HT-29 (cell line): ENCODE measurements around the gene SULT4A1. TPM values are rescaled to one million over a fixed set of nuclear protein-coding genes. Genes with fewer than 3 reads are reported as not detected.

ENCODE experiments used
- DNase-seq: peaks from one replicate; pipeline ENCODE4 v3.0.0-alpha.2; 2015; ENCODE audit warnings: low spot score
- total RNA-seq: library from RNA; depleted of rRNA; stranded (reverse); fragments of >200 nt; shearing (Covaris generic); gene quantifications from 2 replicates; pipeline ENCODE4 v1.2.3, GENCODE V29; 2014

Gene SULT4A1
- total RNA-seq, 1 experiment from 2014 or later = not detected

DNA sequence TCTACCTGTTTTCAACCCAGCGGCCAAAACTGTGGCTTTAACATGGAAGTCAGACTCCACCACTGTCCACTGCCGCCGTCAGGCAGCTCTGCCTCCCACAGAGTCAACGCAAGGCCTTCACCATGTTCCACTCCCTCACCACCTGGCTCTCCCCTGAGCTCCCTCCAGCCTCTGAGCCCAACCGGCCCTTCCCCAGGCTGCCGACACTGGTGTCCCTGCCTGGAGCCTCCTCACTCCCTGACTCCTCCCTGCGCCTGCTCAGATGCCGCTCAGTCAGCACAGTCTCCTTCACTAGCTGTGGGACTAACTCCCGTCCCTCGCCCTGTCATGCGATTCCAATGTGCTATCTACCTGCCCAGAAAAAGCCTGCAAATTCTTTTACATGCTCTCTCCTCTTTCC lies 16.3 kb downstream of the SULT4A1 start:
- DNase-seq = no peak

- DNase-seq = no peak
Observed at GRCh38 chr22:43844560-43845545, 17.5 kb downstream of the SULT4A1 start.

DNA sequence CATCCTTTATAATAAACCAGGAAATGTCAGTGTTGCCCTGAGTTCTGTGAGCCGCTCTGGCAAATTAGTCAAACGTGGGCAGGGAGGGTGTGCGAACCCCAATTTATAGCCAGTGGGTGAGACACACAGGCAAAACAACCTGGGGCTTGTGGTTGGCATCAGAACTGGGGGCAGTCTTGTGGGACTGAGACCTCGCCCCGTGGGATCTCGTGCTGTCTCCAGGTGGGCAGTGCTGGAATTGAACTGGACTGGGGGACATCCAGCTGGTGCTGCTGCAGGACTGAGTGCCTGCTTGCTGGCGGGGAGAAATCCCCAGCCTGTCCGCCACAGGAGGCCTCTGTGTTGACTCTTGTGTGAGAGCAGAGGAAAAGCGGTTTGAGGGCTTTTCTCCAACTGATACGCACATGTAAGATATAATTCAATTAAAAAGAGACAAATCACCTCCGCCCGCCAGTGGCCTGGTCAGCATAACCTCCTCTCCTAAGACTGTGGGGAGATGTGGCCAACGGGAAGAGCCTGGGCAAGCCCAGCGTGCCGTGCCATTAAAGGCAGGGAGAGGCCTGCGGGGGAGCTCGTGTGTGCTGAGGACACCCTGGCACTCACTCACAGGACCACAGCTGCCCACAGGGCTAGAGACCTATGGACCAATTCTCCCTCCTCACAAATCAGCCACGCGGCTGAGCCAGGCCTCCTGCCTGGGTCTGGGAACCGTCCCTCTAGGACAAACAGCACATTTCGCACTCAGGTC lies 18.4 kb downstream of the SULT4A1 start:
- DNase-seq = no peak

DNA sequence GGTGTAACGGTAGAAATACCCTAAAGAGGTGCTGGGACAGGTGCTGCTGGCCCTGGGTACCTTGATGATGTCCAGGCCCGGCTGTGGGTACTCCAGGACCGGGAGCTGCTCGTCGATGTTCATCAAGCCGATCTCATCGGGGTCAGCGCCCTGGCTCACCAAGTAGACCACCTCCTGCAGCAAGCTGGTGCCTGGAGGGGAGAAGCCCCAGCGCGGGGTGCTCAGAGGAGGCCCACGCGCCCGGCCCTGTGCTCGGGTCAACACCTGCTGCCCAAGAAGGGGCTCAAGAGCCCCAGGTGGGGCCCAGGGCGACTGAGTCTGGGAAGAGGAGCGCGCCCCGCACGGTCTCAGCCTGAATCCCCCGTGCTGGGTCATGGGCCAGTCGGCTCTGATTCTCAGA lies 20.6 kb downstream of the SULT4A1 start:
- no peak for DNase-seq

DNA sequence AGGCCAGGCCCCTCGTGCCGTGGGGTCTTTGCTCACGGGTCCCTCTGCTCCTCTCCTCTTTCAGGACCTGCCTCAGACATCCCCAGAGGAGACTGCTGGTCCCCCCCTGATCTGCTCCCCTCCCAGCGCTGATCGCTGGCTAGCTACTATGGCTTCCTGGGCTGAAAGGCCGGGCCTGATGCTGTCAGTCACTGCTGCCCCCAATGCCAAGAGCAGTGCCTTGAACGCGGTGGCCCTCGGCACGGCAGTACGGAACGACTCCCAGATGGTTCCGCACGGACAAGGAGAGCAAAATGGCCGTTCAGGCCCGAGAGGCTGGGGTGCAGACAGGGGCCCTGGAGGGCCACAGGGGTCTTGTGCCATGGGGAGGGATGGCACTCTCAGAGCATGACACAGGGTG lies 21.5 kb downstream of the SULT4A1 start:
- no peak for DNase-seq

DNA sequence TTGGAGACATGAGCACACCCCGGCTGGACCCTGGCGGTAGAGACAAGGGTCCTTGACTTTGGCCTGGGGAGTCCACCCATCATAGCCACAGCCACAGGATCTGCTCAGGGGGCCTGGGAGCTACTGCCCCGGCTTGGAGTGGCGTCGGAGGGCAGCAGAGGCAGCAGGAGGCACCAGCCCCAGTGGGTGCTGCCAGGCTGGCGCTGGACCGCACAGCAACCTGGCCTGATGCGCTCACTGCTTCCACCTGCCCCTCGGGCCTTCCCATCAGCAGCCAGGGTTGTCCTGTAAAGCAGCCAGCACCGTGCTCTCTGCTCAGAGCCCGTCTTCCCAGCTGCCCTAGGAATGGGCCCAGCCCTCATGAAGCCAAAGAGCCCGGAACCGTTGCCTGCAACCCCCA lies 21.9 kb downstream of the SULT4A1 start:
- no peak for DNase-seq

DNA sequence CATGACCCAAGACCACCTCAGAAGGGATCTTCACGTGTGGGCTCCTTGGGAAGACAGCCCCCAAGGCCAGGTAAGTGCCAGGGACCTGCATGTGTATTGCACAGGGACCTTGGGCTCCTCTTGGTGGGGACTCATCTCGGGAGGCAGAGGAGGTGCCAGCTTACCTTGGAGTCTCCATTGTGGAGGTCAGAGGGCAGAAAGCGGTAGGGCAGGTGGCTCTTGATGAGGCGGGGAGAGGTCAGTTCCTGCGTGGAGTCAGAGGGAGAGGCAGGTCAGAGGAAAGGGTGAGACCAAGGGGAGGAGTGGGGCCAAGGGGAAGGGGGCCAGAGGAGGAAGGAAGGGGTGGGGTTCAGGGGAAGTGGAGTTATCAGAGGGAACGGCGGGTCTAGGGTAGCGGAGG lies 22.5 kb downstream of the SULT4A1 start:
- no peak for DNase-seq

DNA sequence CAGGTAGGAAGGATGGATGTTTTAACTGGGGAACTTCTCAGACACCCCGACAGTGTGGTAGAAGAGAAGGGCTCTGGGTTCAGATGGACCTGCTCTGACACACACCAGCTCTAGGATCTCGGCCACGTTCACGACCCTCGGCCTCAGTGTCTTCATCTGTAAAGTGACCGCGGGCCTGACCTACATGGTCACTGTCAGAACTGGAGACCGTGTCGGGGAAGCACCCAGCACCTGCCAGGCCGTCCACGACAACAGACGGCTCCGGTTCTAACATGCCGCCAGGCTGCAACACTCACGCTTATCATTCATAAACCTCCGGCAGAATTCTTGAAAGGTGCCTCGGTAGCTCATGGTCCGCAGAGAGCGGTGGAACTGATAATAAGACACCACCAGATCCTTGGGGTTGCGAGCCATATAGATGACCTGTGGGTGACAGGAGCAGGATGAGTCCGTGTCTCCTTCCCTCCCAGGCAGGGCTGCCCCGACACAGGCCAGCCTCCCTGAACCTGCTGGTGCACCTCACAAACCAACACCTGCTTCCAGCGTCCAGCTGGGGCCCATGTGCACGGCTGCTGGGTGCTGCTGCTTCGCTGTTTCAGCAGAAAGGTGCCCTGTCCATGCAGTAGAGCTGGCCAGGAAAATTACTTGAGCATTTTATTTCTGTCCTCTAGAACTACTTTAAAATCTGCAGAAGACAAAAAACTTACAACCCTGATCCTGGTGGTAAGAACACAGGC lies 23.6 kb downstream of the SULT4A1 start:
- no peak for DNase-seq

DNA sequence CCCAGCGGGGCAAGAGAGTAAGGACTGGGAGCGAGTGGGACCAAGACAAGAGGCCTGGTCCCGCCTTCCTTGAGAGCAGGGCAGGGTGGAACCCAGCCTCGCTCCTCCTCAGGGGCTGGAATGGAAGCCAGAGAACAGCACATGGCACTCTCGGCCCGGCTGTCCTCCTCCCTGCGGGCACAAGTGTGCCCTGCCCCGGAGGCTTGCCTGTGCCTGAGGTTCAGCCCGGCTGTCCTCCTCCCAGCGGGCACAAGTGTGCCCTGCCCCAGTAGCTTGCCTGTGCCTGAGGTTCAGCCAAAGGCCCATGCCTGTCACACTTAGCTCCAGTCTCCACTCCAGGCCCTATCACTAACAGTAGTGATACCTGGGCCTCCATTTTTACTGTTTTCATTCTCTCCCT lies 24.2 kb downstream of the SULT4A1 start:
- DNase-seq = no peak

- no peak for DNase-seq
Observed at GRCh38 chr22:43837666-43838065, 24.6 kb downstream of the SULT4A1 start.

- no peak for DNase-seq
Observed at GRCh38 chr22:43835736-43836135, 26.6 kb downstream of the SULT4A1 start.

- DNase-seq = no peak
Observed at GRCh38 chr22:43835166-43835565, 27.1 kb downstream of the SULT4A1 start.

- DNase-seq = no peak
Observed at GRCh38 chr22:43833286-43834240, 28.8 kb downstream of the SULT4A1 start.

DNA sequence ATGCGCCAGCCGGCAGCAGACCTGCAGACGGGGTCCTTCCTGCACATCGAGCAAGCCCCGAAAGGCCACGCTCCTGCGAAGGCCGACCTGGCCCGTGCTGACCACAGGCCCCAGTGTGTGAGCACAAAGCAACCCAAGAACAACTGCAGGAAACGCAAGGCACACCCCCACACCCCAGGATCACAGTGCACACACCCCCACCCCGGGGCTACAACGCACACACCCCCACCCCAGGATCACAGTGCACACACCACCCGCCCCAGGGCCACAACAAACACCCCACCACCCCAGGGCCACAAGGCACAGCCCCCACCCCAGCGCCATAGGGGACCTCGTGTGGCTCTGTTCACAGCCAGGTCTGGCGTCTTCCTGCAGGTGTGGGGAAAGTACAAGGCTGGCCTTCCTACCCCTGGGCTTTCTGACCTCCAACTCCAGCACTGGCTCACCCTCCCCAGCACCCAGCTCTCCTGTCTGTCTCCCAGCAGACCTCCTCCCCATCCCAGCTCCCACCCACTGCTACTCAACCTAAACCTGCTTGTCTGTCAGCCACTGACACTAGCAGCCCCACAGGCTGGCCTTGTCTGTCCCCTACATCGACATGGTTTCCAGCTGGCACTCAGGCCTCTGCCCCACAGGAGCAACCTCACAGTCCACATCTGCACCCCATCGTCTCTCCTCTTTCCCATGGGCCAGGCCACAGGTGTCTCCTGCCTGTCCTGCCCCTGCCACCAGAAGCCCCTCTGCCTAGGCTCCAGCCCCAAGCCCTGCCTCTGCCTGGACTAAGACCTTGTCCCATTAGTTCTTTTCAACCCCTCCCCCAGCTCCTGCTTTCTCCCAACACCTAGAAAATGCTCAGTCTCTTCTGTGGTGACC lies 29.7 kb downstream of the SULT4A1 start:
- DNase-seq = no peak

DNA sequence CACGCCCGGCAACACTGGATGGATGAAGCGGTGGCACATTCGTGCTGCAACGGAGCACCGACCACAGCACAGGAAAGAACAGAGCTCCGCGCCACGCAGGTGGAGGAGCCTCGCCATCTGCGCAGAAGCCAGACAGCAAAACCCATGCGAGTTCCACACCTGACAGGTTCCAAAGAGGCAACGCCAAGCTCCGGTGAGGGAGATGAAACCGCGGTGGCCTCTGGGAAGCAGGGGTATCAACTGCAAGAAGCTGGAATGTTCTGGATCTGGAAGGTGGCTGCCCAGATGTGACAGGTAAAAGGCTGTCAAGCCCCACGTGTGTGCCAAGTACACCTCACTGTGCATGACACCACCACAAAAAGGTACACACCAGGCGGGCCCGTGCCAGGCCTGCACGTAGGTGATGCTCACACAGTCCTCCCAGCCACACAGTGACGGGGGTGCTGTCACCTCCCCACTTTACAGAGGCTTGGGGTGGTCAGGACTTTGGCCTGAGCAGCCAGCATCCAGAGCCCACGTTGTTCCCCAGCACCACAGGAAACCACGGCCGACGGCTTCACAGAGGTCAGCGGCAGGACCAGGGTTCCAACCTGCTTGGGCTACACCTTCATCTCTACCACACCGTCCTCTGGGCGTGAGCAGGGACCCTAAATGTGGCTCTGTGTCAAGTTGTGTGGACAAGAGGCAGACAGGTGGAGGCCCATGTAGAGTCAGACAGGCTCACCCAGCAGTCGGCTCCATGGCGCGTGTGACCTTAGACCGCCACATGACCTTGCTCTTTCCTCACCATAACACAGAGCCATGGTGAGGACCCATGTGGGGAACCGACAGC lies 30.5 kb downstream of the SULT4A1 start:
- DNase-seq = no peak

- no peak for DNase-seq
Observed at GRCh38 chr22:43830931-43831560, 31.3 kb downstream of the SULT4A1 start.

GRCh38 chr22:43829904-43830851 lies 32.1 kb downstream of the SULT4A1 start:
- no peak for DNase-seq
